ENCODE measurements around the gene DLGAP1.

The DLGAP1 gene

GRCh38 chr18:3577281-3577855 lies 877.7 kb downstream of the DLGAP1 start:
- H3K4me1 ChIP-seq (ENCODE audit: control insufficient read depth, insufficient read depth, low read length): no peaks in the 10 kb centered on the region
- H3K4me3 ChIP-seq (ENCODE audit: low read depth, low read length): no peak overlapping the region
- H3K9me3 ChIP-seq (ENCODE audit: control insufficient read depth, insufficient read depth, low read depth, low read length): no peaks in the 10 kb centered on the region
- H3K27ac ChIP-seq (ENCODE audit: extremely low read depth, low read depth, low read length): no peak overlapping the region
- POLR2A ChIA-PET: interaction anchor here (0.7 kb wide), 1 partner anchor 68 kb away, joined by 3 read pairs; no protein-coding TSS in a partner anchor
- CTCF ChIA-PET: interaction anchor here (0.5 to 5.4 kb wide), 4 partner anchors 8 to 123 kb away, joined by 3 to 44 read pairs (median 4); no protein-coding TSS in a partner anchor
- TF ChIP-seq BCL11B (tag by site-specific recombination; IDR thresholded peaks at IDR 0.05; ENCODE audit: low read depth): no peak
- TF ChIP-seq ZNF157 (tag by site-specific recombination; IDR thresholded peaks at IDR 0.05): no peak
- no peak for TF ChIP-seq ZNF610 (tag by site-specific recombination; IDR thresholded peaks at IDR 0.05; ENCODE audit: borderline replicate concordance)
- TF ChIP-seq KLF8 (tag by site-specific recombination; IDR thresholded peaks at IDR 0.05): no peak
- TF ChIP-seq ZNF449 (tag by site-specific recombination; IDR thresholded peaks at IDR 0.05): no peak
- no peak for TF ChIP-seq ZNF664 (tag by site-specific recombination; IDR thresholded peaks at IDR 0.05)
- no peak for TF ChIP-seq ZNF140 (tag by site-specific recombination; IDR thresholded peaks at IDR 0.05)
- TF ChIP-seq FEZF1 (tag by site-specific recombination; IDR thresholded peaks at IDR 0.05): no peak
- no peak for TF ChIP-seq ZNF521 (tag by site-specific recombination; IDR thresholded peaks at IDR 0.05)
- no peak for TF ChIP-seq ZNF19 (tag by site-specific recombination; IDR thresholded peaks at IDR 0.05; ENCODE audit: low read depth)
- no peak for TF ChIP-seq BCL11A (tag by site-specific recombination; IDR thresholded peaks at IDR 0.05; ENCODE audit: low read depth)
- TF ChIP-seq PATZ1 (tag by site-specific recombination; IDR thresholded peaks at IDR 0.05): no peak
- no peak for TF ChIP-seq ZNF18 (tag by site-specific recombination; IDR thresholded peaks at IDR 0.05)
- TF ChIP-seq OSR2 (tag by site-specific recombination; IDR thresholded peaks at IDR 0.05): no peak
- H3K36me3 ChIP-seq (ENCODE audit: control insufficient read depth in 2 of 2, insufficient read depth in 1 of 2, low read length in 2 of 2): no peaks in the 10 kb centered on the region

- no peaks in the 10 kb centered on the region for H3K9me3 ChIP-seq (ENCODE audit: control insufficient read depth, insufficient read depth, low read depth, low read length)
- H3K27ac ChIP-seq (ENCODE audit: extremely low read depth, low read depth, low read length): no peak overlapping the region
- H3K4me1 ChIP-seq (ENCODE audit: control insufficient read depth, insufficient read depth, low read length): no peaks in the 10 kb centered on the region
- TF ChIP-seq ZNF548 (tag by site-specific recombination; IDR thresholded peaks at IDR 0.05) (no peak), ZSCAN4 (tag by site-specific recombination; IDR thresholded peaks at IDR 0.05) (no peak), ZNF596 (tag by site-specific recombination; IDR thresholded peaks at IDR 0.05) (no peak), ZNF280D (tag by site-specific recombination; IDR thresholded peaks at IDR 0.05) (no peak), AEBP2 (tag by site-specific recombination; IDR thresholded peaks at IDR 0.05; ENCODE audit: borderline replicate concordance) (no peak), ZNF621 (tag by site-specific recombination; IDR thresholded peaks at IDR 0.05) (no peak), ZNF777 (tag by site-specific recombination; IDR thresholded peaks at IDR 0.05; ENCODE audit: borderline replicate concordance) (no peak), ZNF521 (tag by site-specific recombination; IDR thresholded peaks at IDR 0.05) (no peak), ZNF658 (tag by site-specific recombination; IDR thresholded peaks at IDR 0.05) (no peak)
- ChIA-PET POLR2A (no interaction called here), CTCF (no interaction called here)
- no peaks in the 10 kb centered on the region for H3K36me3 ChIP-seq (ENCODE audit: control insufficient read depth in 2 of 2, insufficient read depth in 1 of 2, low read length in 2 of 2)
- H3K4me3 ChIP-seq (ENCODE audit: low read depth, low read length): no peak overlapping the region
Measured at GRCh38 chr18:3572761-3573160, 882.3 kb downstream of the DLGAP1 start.
